HG03457 (cell line): ENCODE measurements around the gene ACY1.

Experiments used
- ATAC-seq: cut with Tn5 transposase; IDR thresholded peaks from one replicate; pipeline ENCODE4 v1.9.1; 2021; ENCODE audit warnings: moderate number of reproducible peaks; ENCODE audit not compliant: unreplicated experiment

Gene ACY1

GRCh38 chr3:51962854-51963530 lies 20.3 kb upstream of the ACY1 start:
- no peak for ATAC-seq

GRCh38 chr3:51963951-51964451 lies 19.3 kb upstream of the ACY1 start:
- no peak for ATAC-seq

- ATAC-seq, result no peak
Measured at GRCh38 chr3:51964521-51964920, 18.8 kb upstream of the ACY1 start.

- no peak for ATAC-seq
Measured at GRCh38 chr3:51966016-51966415, 17.3 kb upstream of the ACY1 start.

GRCh38 chr3:51966486-51966885 lies 16.8 kb upstream of the ACY1 start:
- no peak for ATAC-seq

GRCh38 chr3:51966922-51967383 lies 16.4 kb upstream of the ACY1 start:
- ATAC-seq, result no peak

- no peak for ATAC-seq
Measured at GRCh38 chr3:51967384-51968169, 15.8 kb upstream of the ACY1 start, which contains the start of gene PCBP4. TSS of gene PCBP4 (minus strand) at chr3:51967454. CDS start at chr3:51961240, 6,214 bp downstream.

- no peak for ATAC-seq
Measured at GRCh38 chr3:51968170-51968775, 15.1 kb upstream of the ACY1 start.

- no peak for ATAC-seq
Measured at GRCh38 chr3:51968883-51969678, 14.3 kb upstream of the ACY1 start.

- ATAC-seq, result no peak
Measured at GRCh38 chr3:51969841-51970240, 13.5 kb upstream of the ACY1 start.

- ATAC-seq, result no peak
Measured at GRCh38 chr3:51970606-51971300, 12.6 kb upstream of the ACY1 start.

- ATAC-seq, result no peak
Measured at GRCh38 chr3:51971350-51971749, 12.0 kb upstream of the ACY1 start.

- no peak for ATAC-seq
Measured at GRCh38 chr3:51974277-51974962, 8.9 kb upstream of the ACY1 start.

- ATAC-seq, result no peak
Measured at GRCh38 chr3:51974963-51975851, 8.1 kb upstream of the ACY1 start, which contains the start of gene ABHD14A. TSS of gene ABHD14A (plus strand) at chr3:51975064. CDS start at chr3:51975136, 72 bp downstream.

GRCh38 chr3:51975852-51976549 lies 7.3 kb upstream of the ACY1 start:
- no peak for ATAC-seq

- ATAC-seq, result no peak
Measured at GRCh38 chr3:51977446-51978142, 5.7 kb upstream of the ACY1 start.

- no peak for ATAC-seq
Measured at GRCh38 chr3:51978143-51978502, 5.2 kb upstream of the ACY1 start.
